ENCODE data around the gene F3. TPM values are rescaled to one million over a fixed set of nuclear protein-coding genes. Genes with fewer than 3 reads are reported as not detected.

F3 gene
- total RNA-seq, 1 donor from 2014 or later: 32.5 TPM

DNA sequence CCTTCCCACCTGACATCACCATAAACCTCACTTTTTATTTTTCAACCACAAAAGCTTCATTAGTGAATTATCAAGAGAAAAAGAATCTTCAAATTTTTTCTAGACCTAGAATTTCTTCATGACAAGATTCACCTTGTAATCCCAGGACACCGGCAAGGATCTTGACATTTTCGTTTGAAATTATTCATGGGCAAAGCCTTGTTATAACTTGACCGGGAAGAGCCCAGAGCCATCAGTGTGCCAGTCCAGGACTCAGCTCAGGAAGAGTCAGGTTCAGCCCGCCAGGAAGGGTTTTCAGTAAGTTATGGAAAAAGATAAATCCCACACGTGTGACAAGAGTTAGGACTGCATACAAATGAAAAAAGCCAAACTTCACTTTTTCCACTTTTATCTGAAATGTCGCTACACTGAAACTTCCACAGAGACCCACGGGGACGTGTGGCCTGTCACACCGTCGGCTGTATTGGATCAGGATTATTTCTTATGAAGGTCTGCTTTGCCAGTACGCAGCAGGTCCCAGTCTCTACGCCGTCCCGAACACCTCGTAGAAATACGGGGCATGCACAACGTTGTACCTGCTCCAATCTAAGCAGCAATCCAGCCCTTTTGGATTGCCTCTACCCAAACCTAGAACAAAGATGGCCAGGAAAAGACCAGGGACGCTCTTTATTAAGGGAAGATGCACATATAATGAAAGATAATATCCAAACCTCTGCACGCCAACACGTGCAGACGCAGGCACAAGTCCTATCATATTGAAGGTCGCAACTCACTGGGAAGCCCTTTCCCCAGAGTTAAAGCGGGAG lies 916 bp downstream of the F3 start:
- TF ChIP-seq CTCF (IDR thresholded peaks at IDR 0.05): no peak
- intact Hi-C loops (cut with DNase I): loop anchor here (2.0 to 10.0 kb wide), 6 partner anchors 197 to 694 kb away; partner anchors contain the start of genes CNN3 and RWDD3

GRCh38 chr1:94539496-94539895 lies 2.1 kb downstream of the F3 start:
- H3K36me3 ChIP-seq: peaks cover 13 to 19% of the 10 kb centered on the region in 2 donors
- no peak for DNase-seq (ENCODE audit: low spot score in 2 of 2)
- peak overlapping the region; percentile 73 to 100 for H3K4me3 ChIP-seq
- H3K27ac ChIP-seq: peak overlapping the region in 1 of 2 donors; percentile 97
- H3K27me3 ChIP-seq: no peaks in the 10 kb centered on the region
- TF ChIP-seq CTCF (IDR thresholded peaks at IDR 0.05): no peak
- intact Hi-C loops (cut with DNase I): no loop called here
- H3K4me1 ChIP-seq: peaks cover 5 to 16% of the 10 kb centered on the region in 2 donors
- no peaks in the 10 kb centered on the region for H3K9me3 ChIP-seq

More for the DNA sequence above, 916 bp downstream of the F3 start:
- Histone ChIP-seq H3K27me3 (no peaks in the 10 kb centered on the region), H3K4me1 (peaks cover 8 to 21% of the 10 kb centered on the region in 2 donors), H3K9me3 (no peaks in the 10 kb centered on the region), H3K27ac (peak overlapping the region; percentile 88 to 97), H3K4me3 (peak overlapping the region; percentile 73 to 100), H3K36me3 (peaks cover 6 to 8% of the 10 kb centered on the region in 2 donors)
- no peak for DNase-seq (ENCODE audit: low spot score in 2 of 2)

DNA sequence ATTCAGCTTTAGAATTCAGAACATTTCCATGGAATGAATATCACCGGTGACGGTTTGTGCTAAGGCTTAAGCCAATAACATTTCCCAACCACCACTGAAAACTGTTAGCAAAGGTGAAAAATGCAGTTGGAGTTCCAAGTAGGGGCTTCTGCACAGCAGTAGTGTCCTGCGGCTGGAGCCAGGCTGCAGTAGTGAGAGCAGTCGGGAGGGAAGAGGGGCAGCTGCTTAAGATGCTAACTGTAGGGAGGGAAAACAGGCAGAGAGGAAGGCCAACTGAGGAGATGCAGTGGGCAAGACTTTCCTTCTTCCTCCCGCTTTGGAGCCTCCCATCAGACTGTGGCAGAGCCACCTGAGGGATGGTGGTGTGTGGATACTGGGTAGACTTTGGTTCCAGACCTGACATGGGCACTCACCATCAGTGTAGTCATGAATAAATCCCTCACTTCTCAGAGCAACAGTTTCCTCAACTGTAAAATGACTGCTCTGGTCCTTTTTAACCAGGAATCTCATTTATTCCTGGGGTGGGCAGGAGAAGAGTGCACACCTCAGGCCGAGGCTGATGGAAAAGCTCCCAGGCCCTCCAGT lies 3.2 kb downstream of the F3 start:
- TF ChIP-seq CTCF (IDR thresholded peaks at IDR 0.05): peak in 1 of 3 experiments; percentile 17
- Histone ChIP-seq H3K36me3 (peaks cover 13 to 25% of the 10 kb centered on the region in 2 donors), H3K27ac (peak overlapping the region; percentile 7 to 45), H3K27me3 (no peaks in the 10 kb centered on the region), H3K4me1 (peaks cover 5 to 7% of the 10 kb centered on the region in 2 donors), H3K4me3 (peak overlapping the region in 1 of 2 donors; percentile 100), H3K9me3 (no peaks in the 10 kb centered on the region)
- no peak for DNase-seq (ENCODE audit: low spot score in 2 of 2)
- intact Hi-C loops (cut with DNase I): no loop called here

DNA sequence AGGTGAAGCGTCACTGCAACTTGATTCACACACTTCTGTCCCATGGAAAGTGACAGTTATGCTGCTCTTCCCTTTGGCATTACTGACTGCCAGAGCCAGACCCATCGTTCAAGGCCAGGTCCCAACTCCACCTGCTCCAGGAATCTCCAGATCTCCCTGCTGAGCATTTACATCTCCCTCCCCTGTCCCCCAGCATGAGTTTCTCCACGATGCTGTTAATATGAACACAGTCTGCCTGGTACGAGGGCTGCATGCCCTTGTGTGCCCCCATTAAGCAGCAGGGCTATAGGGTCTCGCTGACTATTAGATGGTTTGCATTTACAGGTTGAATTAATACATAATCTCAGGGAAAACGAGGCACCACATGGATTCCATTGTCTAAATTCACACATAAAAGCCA lies 4.3 kb downstream of the F3 start:
- peak overlapping the region; percentile 18 to 100 for H3K4me3 ChIP-seq
- intact Hi-C loops (cut with DNase I): no loop called here
- H3K9me3 ChIP-seq: no peaks in the 10 kb centered on the region
- no peak for TF ChIP-seq CTCF (IDR thresholded peaks at IDR 0.05)
- no peak for DNase-seq (ENCODE audit: low spot score in 2 of 2)
- H3K27me3 ChIP-seq: no peaks in the 10 kb centered on the region
- no peak overlapping the region for H3K27ac ChIP-seq
- peaks cover 0 to 5% of the 10 kb centered on the region in 2 donors for H3K4me1 ChIP-seq
- peaks cover 13 to 36% of the 10 kb centered on the region in 2 donors for H3K36me3 ChIP-seq

GRCh38 chr1:94535879-94536278 lies 5.7 kb downstream of the F3 start:
- intact Hi-C loops (cut with DNase I): no loop called here
- DNase-seq (ENCODE audit: low spot score in 2 of 2): no peak
- Histone ChIP-seq H3K4me3 (no peak overlapping the region), H3K27ac (peak overlapping the region in 1 of 2 donors; percentile 5), H3K36me3 (peaks cover 21 to 46% of the 10 kb centered on the region in 2 donors), H3K4me1 (peaks cover 0 to 1% of the 10 kb centered on the region in 2 donors), H3K9me3 (no peaks in the 10 kb centered on the region), H3K27me3 (no peaks in the 10 kb centered on the region)
- TF ChIP-seq CTCF (IDR thresholded peaks at IDR 0.05): no peak
